22Rv1 (cell line): ENCODE data around the gene ZSWIM5.

ENCODE experiments used
- ZFX ChIP-seq: fragments of 450-650 bp; IDR thresholded peaks from 2 replicates; pipeline ENCODE4 v1.6.1; 2017; ENCODE audit warnings: antibody characterized with exemption, borderline replicate concordance
- TF ChIP-seq, protein P1 (sequence below): fragments of 450-650 bp; IDR thresholded peaks from 2 replicates; pipeline ENCODE4 v1.5.1; 2017; ENCODE audit warnings: mild to moderate bottlenecking

DNA sequence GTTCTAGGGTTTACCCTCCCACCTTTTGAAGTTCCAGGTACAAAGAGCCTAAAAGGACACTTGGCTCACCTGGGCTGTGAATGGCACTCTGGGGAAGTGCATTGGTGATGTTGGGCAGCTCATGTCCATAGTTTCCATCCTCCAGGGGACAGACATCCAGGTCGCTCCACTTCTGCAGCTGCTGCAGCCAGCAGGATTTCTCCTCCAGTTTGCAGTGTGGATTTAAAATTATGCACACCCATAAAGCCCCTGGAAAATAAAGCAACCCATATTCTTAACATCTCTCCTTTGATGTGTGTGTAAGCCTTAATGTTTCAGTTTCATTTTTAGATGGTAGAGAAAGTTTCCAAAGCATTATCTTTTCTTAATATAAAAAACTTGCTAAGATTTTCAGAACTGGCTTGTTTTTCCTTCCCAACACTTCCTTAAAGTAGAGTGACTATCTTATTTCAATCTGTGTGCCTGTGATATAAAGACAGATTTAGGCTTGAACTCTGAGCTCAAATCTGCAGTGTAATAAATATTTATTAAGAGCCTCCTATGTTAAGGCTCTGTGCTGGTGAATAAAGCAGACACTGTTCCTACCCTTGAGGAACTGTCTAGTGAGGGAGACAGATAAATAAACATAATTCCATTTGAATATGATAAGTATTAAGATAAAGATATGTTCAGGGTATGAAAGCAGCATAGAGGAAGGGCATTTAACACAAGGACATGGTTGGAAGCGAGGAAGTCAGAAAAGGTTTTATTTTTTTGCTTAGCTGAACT, 155.2 kb downstream of the ZSWIM5 start:
- TF ChIP-seq, protein P1, sequence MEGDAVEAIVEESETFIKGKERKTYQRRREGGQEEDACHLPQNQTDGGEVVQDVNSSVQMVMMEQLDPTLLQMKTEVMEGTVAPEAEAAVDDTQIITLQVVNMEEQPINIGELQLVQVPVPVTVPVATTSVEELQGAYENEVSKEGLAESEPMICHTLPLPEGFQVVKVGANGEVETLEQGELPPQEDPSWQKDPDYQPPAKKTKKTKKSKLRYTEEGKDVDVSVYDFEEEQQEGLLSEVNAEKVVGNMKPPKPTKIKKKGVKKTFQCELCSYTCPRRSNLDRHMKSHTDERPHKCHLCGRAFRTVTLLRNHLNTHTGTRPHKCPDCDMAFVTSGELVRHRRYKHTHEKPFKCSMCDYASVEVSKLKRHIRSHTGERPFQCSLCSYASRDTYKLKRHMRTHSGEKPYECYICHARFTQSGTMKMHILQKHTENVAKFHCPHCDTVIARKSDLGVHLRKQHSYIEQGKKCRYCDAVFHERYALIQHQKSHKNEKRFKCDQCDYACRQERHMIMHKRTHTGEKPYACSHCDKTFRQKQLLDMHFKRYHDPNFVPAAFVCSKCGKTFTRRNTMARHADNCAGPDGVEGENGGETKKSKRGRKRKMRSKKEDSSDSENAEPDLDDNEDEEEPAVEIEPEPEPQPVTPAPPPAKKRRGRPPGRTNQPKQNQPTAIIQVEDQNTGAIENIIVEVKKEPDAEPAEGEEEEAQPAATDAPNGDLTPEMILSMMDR: no peak
- TF ChIP-seq ZFX: no peak
